GM21723 (cell line): ENCODE results near the gene OLFM4.

Experiments
- ATAC-seq: cut with Tn5 transposase; IDR thresholded peaks from one replicate; pipeline ENCODE4 v1.9.1; 2021; ENCODE audit warnings: mild to moderate bottlenecking, moderate library complexity; ENCODE audit not compliant: unreplicated experiment

Gene OLFM4

DNA sequence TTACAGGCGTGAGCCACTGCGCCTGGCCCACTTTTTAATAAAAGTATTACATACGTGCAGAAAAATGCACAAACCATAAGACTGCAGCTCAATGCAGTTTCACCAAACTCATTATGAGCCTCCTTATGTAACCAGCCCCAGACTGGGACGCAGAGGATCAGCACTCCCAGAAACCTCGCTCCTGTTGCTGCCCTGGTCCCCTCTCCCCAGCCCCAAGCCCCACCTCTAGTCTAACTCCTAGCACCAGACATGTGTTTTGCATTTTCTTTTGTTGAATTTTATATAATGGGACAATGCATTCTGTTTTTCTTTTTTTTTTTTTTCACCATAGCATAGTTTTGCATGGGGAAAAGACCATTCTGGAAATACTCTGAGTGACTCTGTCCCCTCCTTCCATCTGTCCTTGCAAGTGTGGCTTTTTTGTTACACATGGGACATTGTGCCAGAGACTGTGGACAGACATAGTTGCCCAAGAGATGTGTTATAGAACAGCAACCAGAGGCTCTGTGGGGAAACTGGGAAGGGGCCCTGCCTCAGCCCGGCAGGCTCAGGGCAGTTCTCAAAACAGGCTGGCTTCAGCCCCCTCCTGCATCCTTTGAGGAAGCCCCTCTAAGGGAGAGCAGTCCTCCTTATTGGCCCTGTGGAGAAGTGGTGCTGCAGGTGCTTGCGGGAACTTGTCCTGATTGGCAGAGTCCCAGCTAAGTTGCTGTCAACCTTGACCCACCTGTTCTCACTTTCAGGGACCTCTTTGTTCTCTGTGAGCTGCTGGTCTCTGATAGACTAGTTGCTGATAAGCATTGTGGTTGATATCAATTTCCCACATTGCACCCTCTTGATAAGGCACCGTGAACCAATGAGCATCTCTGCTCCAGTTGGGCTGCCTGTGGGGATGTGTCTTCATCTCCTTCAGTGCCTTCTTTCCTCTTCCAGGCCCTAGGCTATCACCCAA lies 13.8 kb upstream of the OLFM4 start:
- no peak for ATAC-seq

DNA sequence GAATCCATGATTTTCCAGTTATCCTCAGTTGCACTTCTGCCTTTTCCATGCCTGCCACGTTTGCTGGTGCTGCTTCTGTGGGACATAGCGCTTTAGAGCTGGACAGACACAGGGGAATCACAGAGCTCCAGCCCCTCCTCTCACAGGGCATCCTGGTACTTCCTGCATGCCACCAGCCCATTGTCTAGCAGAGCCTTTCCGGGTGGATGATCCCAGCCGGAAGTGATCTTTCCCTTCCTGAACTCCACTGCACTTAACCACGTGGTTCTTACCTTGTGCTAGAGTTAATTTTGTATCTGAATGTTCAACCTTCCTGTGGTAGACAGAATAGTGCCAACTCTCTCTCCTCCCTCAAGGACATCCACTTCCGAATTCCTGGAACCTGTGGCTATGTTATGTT lies 12.6 kb upstream of the OLFM4 start:
- no peak for ATAC-seq

DNA sequence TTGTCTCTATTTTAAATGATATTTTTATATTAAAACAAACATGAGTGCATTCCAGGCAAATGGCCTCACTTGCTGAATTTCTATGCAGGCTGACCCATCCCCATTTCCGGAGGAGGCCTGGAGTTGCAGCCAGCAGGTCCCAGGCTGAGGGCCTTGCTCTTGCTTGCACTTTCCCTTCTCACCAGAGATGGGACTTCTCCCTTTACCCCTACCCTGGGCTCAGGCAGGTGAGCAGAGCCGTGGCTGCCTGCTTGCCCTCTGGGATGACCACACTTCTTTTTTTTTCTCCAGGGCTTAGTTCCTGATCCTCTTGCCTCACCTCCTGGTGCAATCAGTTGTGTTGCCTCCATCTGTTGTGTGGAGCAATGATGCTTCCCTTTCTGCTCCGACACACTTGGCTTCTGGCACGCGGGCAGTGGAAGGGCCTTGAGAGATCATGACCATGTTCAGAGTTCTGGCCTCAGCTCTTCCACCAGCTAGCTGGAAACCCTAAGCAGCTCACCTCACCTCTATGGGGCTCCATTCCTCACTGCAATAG lies 11.1 kb upstream of the OLFM4 start:
- no peak for ATAC-seq

DNA sequence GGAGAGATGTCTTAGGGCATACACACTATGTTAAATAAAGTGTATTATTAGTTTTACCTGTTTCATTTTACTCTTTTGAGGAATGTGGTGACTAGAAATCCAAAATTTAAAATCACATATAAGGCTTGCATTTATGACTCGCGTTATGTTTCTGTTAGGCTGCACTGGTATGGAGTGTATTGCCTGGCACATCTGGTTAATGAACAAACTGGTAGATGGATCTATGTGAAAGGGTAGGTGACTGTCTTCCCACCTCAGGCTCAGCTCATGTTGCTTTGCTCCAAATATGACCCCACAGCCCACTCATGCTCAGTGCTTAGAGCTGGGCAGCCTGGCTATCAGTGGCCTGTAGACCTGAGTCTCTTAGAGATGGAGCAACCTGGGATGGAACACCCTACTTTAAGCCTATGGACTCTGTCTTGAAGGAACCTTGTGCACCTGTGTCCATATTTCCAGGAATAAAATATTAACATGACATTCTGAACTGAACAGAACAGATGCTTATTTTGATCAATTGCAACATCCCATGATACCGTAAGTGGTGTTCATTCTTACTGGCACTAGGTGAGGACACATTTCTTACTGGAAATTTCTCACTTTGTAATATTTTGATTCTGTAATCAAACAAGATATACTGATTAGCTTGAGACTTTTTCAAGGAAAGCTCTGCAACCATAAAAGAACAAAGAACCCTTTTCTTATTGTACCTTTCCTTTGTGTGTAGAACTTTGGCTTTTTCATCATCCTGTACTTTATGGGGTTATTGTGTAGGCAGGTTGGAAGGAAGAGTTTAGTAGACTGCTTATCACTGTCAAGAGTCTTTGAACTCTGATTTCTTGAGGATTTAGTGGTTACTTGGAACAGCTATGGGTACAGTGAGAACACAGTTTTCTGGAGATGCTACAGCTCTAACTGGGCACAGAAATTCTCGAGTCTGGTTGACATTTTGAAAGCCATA lies 9.6 kb upstream of the OLFM4 start:
- ATAC-seq = no peak

DNA sequence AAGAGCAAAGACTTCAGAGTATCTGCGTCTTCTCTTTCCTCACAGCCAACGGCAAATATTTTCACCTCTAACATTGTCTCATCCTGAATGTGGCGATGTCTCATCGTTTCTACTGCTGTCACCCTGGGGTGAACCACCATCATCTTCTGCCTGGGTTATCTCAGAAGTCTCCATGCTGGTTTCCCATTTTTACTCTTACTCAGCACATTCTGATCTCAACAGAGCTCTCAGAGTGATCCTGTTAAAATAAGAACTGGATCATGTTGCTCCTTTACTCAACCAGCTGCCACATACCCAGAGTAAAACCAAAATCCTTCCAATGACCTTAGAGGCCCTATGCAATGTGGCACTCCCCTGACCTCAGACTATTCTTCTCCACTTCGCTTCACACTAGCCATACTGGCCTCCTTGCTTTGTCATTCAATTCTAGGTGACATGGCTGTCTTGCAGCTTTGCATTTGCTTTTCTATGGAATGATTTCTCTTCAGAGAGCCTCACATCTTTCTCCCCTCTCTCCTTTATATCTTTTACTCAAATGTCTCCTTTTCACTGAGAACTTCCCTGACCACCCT lies 7.8 kb upstream of the OLFM4 start:
- ATAC-seq = no peak

DNA sequence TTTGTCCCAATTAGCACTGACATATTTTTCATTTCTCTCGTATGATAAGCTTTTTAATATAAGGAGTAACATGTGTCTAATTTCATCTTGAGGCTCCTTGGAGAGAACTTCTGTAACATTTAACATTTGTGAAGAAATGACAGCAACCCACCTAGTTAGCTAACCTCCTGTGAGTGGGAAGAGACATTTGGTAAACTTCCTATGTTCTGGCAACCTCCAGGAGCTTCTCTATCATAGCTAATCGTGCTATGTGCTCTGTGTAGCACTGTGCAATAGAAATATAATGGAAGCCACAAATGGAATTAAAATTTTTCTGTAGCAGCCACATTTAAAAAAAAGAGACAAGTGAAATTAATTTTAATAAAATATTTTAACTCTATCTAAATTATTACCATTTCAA lies 5.4 kb upstream of the OLFM4 start:
- no peak for ATAC-seq

DNA sequence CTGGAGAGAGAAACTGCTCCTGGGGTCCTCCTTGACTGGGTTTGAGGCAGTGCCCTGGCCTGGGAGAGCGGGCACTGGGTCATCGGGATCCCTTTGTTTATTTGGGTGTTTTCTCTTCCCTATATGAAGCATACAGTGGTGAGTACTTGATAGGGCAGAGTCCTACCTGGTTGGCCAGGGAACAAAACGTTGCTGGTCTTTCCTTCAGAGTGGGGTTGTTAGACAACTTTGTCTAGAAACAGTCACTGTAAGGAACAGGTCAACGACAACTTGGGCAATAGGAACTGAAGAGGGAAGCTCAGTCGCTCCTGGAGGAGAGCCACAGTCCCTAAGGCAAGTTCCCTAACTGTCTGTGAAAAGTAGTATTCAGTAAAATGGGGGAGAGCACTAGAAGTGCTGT lies 550 bp upstream of the OLFM4 start:
- ATAC-seq = no peak

DNA sequence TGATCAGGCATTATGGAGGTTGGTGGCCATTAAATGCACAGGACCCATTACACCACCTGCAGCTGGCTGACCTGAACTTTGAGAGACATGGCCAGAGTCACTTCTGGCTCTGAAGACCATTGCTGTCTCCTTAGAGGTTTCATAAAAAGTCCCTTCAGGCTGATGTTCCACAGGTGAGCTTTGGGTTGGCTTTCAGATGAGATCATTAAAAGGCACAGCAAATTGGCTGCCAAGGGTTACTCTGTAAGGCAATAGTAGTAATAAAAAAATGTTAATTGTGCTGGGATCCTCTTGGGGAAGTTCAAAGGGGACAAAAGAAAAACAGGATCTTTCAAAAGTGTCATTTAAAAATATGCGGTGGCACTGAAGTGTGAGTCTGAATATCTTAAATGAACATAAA lies 4.2 kb downstream of the OLFM4 start:
- ATAC-seq = no peak

DNA sequence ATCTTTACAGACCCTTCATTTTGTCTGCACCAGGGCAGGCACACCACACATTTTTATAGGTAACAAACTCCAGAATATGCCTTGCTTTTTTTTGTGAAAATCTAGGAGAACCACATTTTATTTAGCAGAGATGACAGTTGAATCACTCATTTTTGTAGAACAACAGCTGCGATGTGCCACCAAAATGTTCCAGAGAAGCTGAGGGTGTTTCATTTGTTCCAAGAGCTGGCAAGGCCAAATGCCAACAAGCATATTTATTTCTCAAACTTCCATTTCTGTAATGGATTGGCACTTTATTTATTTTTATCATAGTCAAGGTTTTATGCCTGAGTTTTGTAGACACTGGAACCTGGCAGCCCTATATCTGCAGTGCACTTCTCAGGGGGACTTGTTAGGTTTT lies 10.4 kb downstream of the OLFM4 start:
- ATAC-seq = no peak

DNA sequence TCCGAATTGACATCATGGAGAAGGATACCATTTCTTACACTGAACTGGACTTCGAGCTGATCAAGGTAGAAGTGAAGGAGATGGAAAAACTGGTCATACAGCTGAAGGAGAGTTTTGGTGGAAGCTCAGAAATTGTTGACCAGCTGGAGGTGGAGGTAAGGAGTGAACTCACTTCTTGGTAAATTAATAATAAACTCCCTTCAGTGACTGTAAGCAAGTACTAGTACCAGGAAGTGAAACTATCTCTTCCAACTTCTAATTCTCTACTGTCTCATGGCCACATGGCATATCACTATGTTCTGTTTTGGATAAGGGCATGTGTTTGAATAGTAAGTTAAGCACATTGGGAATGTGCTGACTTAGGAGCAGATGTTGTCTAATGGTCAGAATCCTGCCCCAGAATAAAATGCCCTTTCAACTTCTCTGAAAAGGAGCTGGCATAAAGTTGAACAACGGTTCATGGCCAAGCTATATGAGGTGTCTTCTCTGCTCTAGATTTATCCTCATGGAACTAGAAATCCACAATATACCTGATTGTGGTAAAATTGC lies 13.4 kb downstream of the OLFM4 start:
- ATAC-seq = no peak

DNA sequence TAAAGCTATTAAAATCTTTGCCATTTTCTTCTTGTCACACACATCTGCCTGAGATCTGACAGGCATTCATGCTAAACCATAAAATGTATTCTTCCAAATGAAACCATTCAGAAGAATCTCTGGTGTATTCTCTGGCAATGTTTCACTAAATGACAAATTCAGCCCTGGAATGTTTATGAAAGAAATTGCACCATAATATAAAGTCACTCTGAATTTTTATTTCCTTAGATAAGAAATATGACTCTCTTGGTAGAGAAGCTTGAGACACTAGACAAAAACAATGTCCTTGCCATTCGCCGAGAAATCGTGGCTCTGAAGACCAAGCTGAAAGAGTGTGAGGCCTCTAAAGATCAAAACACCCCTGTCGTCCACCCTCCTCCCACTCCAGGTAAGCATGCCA lies 14.3 kb downstream of the OLFM4 start:
- no peak for ATAC-seq

DNA sequence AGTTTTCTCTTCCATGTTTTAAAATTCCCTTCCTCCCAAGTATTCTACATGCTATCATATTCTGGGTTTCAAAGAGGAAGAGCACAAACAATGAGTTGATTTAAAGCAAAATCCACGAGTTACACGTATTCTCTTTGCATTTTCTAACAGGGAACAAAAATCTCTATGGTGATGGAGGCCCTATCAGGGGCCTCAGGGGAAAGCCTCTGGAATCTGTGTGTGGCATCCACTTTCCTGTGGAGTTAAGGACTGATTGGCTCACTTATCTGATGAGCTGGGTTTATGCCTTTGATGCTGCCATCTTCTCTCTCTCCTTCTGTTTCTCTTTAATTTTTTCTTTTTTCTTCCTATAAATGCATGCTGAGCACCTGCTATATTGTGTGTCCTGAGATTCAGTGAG lies 14.8 kb downstream of the OLFM4 start:
- no peak for ATAC-seq

DNA sequence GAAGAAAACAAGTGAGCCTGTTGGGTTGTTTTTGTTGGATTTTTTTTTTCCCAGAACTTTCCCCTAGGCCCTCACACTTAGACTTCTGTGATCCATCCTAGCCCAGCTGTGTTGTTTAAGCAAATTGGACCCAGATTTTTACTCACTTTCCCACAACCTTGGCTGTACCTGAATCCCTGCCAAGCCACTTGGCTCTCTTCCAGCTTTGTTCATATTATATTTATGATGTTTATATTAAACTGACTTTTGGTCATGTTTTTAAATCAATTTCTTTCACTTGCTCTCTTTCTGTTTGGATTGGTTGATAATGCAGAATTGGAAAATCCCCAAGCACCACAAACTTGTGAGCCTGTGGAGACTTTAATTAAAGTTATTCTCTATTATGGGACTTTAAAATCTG lies 16.6 kb downstream of the OLFM4 start:
- no peak for ATAC-seq

DNA sequence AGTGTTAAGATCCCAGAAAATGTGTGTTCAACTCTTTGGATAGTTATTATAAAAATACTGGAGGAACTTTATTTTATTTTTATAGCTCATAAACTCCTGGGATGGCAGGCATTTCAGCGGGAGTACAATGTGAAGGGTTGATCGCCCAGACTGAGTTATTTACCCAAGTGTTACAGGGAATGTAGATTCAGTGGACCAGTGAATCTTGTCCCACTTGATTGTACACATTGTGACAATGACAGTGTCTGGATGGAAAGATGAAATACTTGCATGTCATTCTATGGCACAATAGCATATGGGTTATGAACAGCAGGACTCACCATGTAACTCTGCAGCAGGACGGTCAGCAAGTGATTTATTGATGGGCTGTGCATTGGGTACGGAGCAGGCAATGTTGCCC lies 20.3 kb downstream of the OLFM4 start:
- ATAC-seq = no peak

DNA sequence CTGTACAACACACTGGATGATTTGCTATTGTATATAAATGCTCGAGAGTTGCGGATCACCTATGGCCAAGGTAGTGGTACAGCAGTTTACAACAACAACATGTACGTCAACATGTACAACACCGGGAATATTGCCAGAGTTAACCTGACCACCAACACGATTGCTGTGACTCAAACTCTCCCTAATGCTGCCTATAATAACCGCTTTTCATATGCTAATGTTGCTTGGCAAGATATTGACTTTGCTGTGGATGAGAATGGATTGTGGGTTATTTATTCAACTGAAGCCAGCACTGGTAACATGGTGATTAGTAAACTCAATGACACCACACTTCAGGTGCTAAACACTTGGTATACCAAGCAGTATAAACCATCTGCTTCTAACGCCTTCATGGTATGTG lies 21.5 kb downstream of the OLFM4 start:
- no peak for ATAC-seq

DNA sequence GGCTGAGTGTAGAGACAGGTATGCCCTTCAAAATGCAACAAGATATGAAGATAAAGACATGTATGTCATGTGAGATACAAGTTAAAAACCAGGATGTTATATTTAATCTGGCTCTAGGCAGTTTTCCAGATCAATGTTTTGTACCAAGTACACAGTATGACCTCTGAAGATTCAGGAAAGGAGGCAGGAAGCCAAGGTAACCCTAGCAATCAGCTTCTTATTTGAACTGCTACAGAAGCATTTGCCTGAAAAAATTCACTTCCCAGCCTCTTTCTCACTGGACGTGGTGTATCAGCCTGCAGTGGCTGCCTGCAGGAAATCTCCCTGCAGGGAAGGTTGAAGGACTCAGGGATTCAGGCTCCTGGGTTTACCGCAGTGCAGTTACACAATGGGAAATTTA lies 24.1 kb downstream of the OLFM4 start:
- ATAC-seq = no peak

DNA sequence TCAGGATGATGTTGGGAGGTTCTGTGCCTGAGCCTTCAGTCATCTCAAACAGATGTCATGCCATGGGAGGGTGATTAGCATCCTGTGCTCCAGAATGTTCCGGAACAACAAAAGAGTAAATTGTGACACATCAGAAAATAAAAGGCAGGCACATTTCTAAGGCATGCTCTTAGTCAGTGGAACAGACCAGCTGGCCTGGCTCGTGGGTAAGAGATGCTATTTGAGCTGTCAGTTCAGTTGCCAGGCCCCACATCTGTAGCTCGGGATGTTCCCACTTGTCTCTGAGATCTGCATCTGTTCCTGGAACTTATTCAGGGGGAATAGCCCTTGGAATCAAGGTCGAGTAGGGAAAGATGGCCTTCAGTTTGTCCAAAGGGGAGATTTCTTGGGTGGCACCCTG lies 26.0 kb downstream of the OLFM4 start:
- no peak for ATAC-seq

DNA sequence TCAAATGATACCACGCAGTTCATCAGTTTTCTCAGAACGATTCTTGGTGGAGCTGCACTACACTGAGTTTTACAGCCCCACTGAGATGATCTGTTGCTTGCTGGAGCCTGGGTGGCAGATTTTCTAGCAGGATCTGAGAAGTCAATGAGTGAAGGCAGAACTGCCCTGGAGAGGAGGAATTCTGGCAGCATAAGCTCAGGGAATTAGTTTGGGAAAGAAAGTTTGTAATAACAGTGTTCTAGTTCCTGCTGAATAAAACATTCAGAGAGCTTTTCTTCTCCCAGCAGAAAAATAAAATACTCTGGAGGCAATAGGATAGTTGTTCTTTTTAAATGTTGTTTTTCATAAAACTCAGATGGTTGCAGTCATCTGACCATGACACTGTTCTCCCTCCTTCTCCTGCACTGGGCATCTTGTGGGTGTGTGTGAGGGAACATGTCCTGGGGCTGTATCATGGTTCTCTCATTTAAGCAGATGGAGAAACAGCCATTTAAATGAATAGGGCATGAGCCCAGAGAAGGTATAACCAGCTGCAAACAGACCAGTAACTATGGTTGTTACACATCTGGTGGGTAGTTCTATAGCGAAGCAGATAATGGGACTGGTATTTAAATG lies 29.6 kb downstream of the OLFM4 start:
- no peak for ATAC-seq

DNA sequence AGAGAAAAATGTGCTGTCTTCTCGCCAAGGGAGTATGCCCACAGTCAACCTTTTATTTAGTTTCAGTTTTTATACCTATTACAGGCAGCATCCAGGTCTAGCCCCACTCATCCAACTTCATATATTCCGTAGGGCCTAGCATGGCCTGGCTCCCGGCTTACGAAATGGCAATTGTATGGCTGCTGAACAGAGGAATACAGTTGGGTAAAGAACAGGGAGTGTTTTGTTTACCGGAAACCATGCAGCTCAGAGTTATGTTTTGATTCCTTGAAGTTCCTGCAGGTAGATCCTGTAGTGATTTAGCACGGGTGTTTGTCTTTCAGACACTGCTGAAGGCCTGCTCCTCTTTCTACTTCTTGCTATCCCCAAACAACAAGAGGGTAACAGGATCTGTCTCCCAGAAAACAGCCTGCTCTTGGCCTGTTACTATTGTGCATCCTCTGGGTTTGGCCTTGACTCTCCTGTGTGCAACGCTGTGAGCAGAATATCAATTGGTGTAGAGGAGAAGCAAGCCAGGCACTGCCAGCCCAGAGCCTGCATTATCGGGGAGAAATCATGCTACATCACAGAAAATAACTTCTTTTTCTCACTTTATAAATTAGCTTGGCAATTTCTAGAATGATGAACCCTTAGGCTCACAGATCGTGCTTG lies 32.4 kb downstream of the OLFM4 start:
- ATAC-seq = no peak

DNA sequence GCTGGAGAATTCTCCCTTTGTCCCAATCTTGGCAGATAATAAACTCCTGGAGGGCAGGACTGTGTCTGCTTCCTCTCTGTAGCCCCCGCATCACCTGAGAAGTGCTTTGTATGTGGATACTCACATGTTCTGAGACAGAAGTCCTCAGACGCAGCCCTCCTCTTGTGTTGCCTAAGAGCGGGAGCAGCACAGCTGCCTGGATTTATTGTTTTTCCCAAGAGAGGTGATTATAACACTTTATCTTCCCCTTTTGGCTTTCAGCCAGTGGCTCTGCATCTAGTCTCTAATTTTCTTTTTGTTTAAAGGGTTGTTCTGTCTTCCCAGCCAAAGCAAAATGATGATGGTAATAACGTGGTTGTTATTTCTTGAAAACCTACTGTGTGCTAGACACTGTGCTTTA lies 36.1 kb downstream of the OLFM4 start:
- no peak for ATAC-seq
